Kidney epithelial cell (primary cell): ENCODE measurements around the gene KRAS. TPM values are rescaled to one million over a fixed set of nuclear protein-coding genes. Genes with fewer than 3 reads are reported as not detected.
A peak's percentile ranks its signal among the peaks of the same experiment; 100 is the strongest.

Source experiments
- DNase-seq: peaks from one replicate; pipeline ENCODE4 v3.0.0-alpha.2; 2010; ENCODE audit warnings: low read depth
- H3K27me3 ChIP-seq: 2 replicates; pipeline ENCODE4 v1.6.0; 2011; ENCODE audit warnings: low read length; ENCODE audit not compliant: control insufficient read depth, insufficient read depth
- H3K36me3 ChIP-seq: 2 replicates; pipeline ENCODE4 v1.5.1; 2011; ENCODE audit warnings: low read length; ENCODE audit not compliant: control insufficient read depth, insufficient read depth
- H3K4me3 ChIP-seq: 2 replicates; pipeline ENCODE4 v1.5.1; 2011; ENCODE audit warnings: low read depth, mild to moderate bottlenecking, control low read depth, low read length
- total RNA-seq: library from RNA; depleted of rRNA; stranded (reverse); fragments of >200 nt; gene quantifications from 2 replicates; pipeline ENCODE4 v1.2.3, GENCODE V29; 2015
- TF ChIP-seq, protein P1 (sequence below): IDR thresholded peaks from 2 replicates; pipeline ENCODE4 v1.5.1; 2011; ENCODE audit warnings: mild to moderate bottlenecking, moderate library complexity, low read length, control low read depth, inconsistent platforms; ENCODE audit not compliant: insufficient read depth, poor library complexity, severe bottlenecking

Gene KRAS
- total RNA-seq, 1 donor from 2014 or later, result 24.0 TPM

DNA sequence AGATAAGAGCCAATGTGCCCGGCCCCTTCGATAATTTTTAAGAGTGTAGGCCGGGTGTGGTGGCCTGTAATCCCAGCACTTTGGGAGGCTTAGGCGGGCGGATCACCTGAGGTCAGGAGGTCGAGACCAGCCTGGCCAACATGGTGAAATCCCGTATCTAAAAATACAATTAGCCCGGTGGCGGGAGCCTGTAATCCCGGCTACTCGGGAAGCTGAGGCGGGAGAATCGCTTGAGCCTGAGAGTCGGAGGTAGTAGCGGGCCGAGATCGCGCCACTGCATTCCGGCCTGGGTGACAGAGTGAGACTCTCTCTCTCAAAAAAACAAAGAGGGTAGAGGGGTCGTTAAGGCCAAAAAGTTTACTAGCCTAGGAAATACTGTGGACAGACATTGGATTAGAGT is 2.6 kb downstream of the KRAS start:
- no peak for DNase-seq
- TF ChIP-seq, protein P1, sequence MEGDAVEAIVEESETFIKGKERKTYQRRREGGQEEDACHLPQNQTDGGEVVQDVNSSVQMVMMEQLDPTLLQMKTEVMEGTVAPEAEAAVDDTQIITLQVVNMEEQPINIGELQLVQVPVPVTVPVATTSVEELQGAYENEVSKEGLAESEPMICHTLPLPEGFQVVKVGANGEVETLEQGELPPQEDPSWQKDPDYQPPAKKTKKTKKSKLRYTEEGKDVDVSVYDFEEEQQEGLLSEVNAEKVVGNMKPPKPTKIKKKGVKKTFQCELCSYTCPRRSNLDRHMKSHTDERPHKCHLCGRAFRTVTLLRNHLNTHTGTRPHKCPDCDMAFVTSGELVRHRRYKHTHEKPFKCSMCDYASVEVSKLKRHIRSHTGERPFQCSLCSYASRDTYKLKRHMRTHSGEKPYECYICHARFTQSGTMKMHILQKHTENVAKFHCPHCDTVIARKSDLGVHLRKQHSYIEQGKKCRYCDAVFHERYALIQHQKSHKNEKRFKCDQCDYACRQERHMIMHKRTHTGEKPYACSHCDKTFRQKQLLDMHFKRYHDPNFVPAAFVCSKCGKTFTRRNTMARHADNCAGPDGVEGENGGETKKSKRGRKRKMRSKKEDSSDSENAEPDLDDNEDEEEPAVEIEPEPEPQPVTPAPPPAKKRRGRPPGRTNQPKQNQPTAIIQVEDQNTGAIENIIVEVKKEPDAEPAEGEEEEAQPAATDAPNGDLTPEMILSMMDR, result no peak

DNA sequence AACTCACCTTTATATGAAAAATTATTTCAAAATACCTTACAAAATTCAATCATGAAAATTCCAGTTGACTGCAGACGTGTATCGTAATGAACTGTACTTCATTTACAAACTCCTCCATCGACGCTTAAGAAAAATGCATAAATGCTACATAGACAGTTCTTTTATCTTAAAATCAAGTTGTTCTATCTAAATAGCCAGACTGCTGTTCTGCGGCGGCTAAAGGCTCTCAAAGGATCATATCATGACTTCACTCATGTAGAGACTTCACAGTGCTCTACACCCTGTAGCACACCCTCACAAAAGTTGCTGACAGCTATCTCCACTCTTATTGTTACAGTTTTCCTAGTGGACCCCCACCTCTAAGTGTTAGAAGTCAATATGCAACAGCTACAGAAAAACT is 5.2 kb downstream of the KRAS start:
- no peaks in the 10 kb centered on the region for H3K27me3 ChIP-seq
- no peaks in the 10 kb centered on the region for H3K36me3 ChIP-seq
- TF ChIP-seq, protein P1, result no peak
- no peak overlapping the region for H3K4me3 ChIP-seq
- DNase-seq, result no peak

More for the DNA sequence above, 2.6 kb downstream of the KRAS start:
- H3K36me3 ChIP-seq, result no peaks in the 10 kb centered on the region
- H3K4me3 ChIP-seq, result no peak overlapping the region
- H3K27me3 ChIP-seq, result no peaks in the 10 kb centered on the region

DNA sequence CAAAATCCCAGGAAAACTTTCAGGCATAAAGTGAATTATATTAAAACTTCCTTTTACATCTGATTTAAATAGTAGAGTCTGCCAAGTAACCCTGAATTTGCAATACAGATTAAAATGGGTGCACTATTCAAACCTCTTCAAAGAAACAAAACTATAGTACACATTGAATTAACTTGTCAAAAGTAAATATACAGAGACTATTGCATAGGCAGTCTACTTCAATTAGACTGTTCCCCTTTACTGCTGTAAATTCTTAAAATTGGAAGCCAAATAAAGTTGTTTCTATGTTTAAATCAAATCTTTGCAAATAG is 7.1 kb downstream of the KRAS start:
- Histone ChIP-seq H3K36me3 (no peaks in the 10 kb centered on the region), H3K4me3 (no peak overlapping the region), H3K27me3 (no peaks in the 10 kb centered on the region)
- no peak for DNase-seq
- TF ChIP-seq, protein P1, result no peak

DNA sequence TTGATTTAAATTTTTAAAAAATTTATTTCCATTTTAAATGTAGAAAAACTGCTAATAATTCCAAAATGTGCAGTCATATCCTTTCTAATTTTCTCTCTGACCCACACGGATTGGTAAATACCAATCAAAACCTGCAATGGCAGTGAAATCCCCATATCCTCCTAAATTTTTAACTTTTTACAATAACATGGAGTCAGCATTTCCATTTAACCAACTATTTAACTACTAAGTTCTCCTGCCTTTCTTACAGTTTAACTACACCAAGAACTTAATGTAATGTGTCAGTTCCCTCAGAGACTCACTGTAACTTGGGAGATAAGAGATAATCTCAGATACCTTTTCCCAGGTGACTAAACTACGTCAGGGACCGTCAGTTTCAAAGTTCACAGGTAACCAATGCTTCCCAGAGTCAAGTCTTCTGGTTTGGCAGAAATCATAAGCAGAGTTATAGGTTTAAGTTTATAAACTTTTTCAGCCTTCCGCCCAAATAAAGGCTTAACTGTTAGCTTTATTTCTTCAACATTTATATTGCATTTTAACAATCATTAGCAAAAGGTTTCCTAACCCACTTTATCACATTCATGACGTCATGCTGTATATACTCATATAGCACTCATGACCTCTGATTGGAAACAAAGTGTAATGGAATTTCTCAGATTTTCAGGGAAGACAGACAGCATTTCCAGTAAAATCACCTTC is 7.6 kb downstream of the KRAS start:
- H3K27me3 ChIP-seq, result no peaks in the 10 kb centered on the region
- no peak for DNase-seq
- H3K4me3 ChIP-seq, result no peak overlapping the region
- TF ChIP-seq, protein P1, result no peak
- no peaks in the 10 kb centered on the region for H3K36me3 ChIP-seq

DNA sequence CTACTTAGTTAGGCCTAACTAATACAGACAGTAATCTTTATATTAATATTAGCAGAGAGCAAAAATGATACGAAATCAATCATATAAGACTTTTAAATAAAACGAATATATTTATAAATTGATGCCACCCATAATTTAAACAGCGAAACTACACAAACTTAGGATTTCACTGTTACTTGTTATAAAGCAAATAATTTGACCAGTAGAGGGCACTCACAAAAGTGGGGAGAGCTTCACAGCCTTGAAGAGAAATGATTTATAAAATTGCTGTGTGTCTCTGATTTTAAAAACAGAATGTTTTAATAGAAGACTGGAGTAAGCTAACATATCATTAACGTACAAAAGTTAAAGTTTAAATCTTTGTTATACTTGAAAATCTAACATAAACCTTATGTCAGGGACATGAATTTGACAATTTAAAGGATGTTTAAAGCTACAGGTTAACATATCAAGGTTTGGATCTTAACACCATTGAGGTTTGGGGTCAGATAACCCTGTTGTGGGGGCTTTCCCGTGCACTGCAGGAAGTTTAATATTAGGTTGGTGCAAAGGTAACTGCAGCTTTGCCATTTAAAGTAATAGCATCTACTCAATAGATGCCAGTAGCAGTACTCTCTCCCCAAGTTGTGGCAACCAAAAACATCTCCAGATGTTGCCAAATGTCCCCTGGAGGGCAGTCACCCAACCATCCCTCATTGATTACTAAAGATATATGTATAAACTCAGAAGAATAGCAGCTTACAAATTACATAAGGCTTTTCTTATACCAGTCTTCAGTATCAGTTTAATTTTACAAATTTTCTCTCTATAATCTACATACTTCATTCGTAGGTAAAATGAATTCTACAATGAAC is 9.3 kb downstream of the KRAS start:
- no peak overlapping the region for H3K4me3 ChIP-seq
- TF ChIP-seq, protein P1, result peak; percentile 46
- no peaks in the 10 kb centered on the region for H3K27me3 ChIP-seq
- peaks cover 2% of the 10 kb centered on the region for H3K36me3 ChIP-seq
- DNase-seq, result no peak
